ENCODE data around the gene ELL. TPM values are rescaled to one million over a fixed set of nuclear protein-coding genes. Genes with fewer than 3 reads are reported as not detected.

Gene ELL
- total and polyA plus RNA-seq, 2 donors (not counting 3 experiments of a cell fraction or from before 2014, with no cell fraction given): 9.9 to 18.2 TPM

GRCh38 chr19:18502638-18503294 is 19.1 kb downstream of the ELL start:
- TF ChIP-seq MAX (IDR thresholded peaks at IDR 0.05; ENCODE audit: insufficient read depth, insufficient read length) (no peak), GATA2 (IDR thresholded peaks at IDR 0.05; ENCODE audit: insufficient read depth, insufficient read length, low read depth, low read length) (no peak), JUN (IDR thresholded peaks at IDR 0.05; ENCODE audit: borderline replicate concordance, insufficient read depth, insufficient read length, low read depth) (no peak), FOS (IDR thresholded peaks at IDR 0.05; ENCODE audit: borderline replicate concordance, insufficient read depth, low read length) (no peak), MYC (IDR thresholded peaks at IDR 0.05; ENCODE audit: low read depth, low read length) (no peak), EZH2 (IDR thresholded peaks at IDR 0.05; ENCODE audit: borderline replicate concordance, low read depth, low read length, severe bottlenecking) (no peak), POLR2A (IDR thresholded peaks at IDR 0.05; ENCODE audit: low read depth, low read length) (no peak), POLR2AphosphoS5 (IDR thresholded peaks at IDR 0.05; ENCODE audit: insufficient read depth, low read depth, low read length) (no peak), CTCF (IDR thresholded peaks at IDR 0.05; ENCODE audit: extremely low read depth in 1 of 2, insufficient read depth in 1 of 2, low read depth in 1 of 2, low read length in 2 of 2) (no peak)
- ChIA-PET POLR2A (no interaction called here), CTCF (interaction anchor here (1.5 kb wide), 1 partner anchor 14 kb away, joined by 5 read pairs; no protein-coding TSS in a partner anchor)
- H3K36me3 ChIP-seq (ENCODE audit: control insufficient read depth in 2 of 2, extremely low read depth in 1 of 2, insufficient read depth in 2 of 2, low read length in 2 of 2): no peaks in the 10 kb centered on the region
- H3K9ac ChIP-seq (replicated peaks; ENCODE audit: extremely low read depth, insufficient read depth, low read length): no peak overlapping the region
- H2AFZ ChIP-seq (ENCODE audit: low read depth, low read length): no peak overlapping the region
- no peak overlapping the region for H3K4me2 ChIP-seq (ENCODE audit: insufficient read depth, low read length)
- H3K9me1 ChIP-seq (replicated peaks; ENCODE audit: control insufficient read depth, extremely low read depth, insufficient read depth, low read length): no peaks in the 10 kb centered on the region
- no peak overlapping the region for H3K4me3 ChIP-seq (replicated peaks in 1 of 3; ENCODE audit: insufficient read depth in 1 of 3, low read depth in 1 of 3, low read length in 3 of 3)
- dilution Hi-C loops (cut with MboI; ENCODE audit: extremely low pct_ligation_motif_present, low sequenced_read_pairs): no loop called here
- DNase-seq (ENCODE audit: low read depth, low spot score) (no peak), FAIRE-seq (no peak)
- H3K27ac ChIP-seq (ENCODE audit: insufficient read depth, low read depth, low read length): no peak overlapping the region
- intact Hi-C loops (cut with micrococcal nuclease): no loop called here
- no peaks in the 10 kb centered on the region for H3K9me3 ChIP-seq (replicated peaks; ENCODE audit: control insufficient read depth, insufficient read depth, low read length)
- H3K4me1 ChIP-seq (ENCODE audit: control insufficient read depth, extremely low read depth, insufficient read depth, low read length): peaks cover 16% of the 10 kb centered on the region
- H3K27me3 ChIP-seq (ENCODE audit: control insufficient read depth in 2 of 2, insufficient read depth in 2 of 2, low read length in 2 of 2): no peaks in the 10 kb centered on the region
- peaks cover 75% of the 10 kb centered on the region for H3K79me2 ChIP-seq (ENCODE audit: control insufficient read depth, insufficient read depth, low read length)
- no TSS peak for BruUV-seq (replicated peaks)
- H4K20me1 ChIP-seq (replicated peaks; ENCODE audit: control insufficient read depth, extremely low read depth, insufficient read depth, low read length): no peaks in the 10 kb centered on the region
